Nephron progenitor cell (in vitro differentiated cells): Measurements from ENCODE around the gene PFDN6.

Experiments used
- DNase-seq: peaks from one replicate; pipeline ENCODE4 v3.0.0; 2021
- H3K27ac Mint-ChIP-seq: 2 replicates; pipeline ENCODE4 v1.8.0; 2021; ENCODE audit warnings: mild to moderate bottlenecking, moderate library complexity, mixed read lengths
- H3K27me3 Mint-ChIP-seq: 2 replicates; pipeline ENCODE4 v1.8.0; 2021; ENCODE audit warnings: mild to moderate bottlenecking, low read depth, mixed read lengths; ENCODE audit not compliant: poor library complexity
- H3K36me3 Mint-ChIP-seq: 2 replicates; pipeline ENCODE4 v1.8.0; 2021; ENCODE audit warnings: low read depth, mixed read lengths
- H3K4me1 Mint-ChIP-seq: 2 replicates; pipeline ENCODE4 v1.8.0; 2021; ENCODE audit warnings: mixed read lengths
- H3K4me3 Mint-ChIP-seq: 2 replicates; pipeline ENCODE4 v1.8.0; 2021; ENCODE audit warnings: mild to moderate bottlenecking, moderate library complexity, mixed read lengths
- H3K9me3 Mint-ChIP-seq: 2 replicates; pipeline ENCODE4 v1.8.0; 2021; ENCODE audit warnings: mild to moderate bottlenecking, moderate library complexity, mixed read lengths
- CTCF ChIP-seq: fragments of 200-600 bp; sonication (generic); IDR thresholded peaks from 2 replicates; pipeline ENCODE4 v1.5.0; 2021; ENCODE audit warnings: antibody characterized with exemption

PFDN6 gene

DNA sequence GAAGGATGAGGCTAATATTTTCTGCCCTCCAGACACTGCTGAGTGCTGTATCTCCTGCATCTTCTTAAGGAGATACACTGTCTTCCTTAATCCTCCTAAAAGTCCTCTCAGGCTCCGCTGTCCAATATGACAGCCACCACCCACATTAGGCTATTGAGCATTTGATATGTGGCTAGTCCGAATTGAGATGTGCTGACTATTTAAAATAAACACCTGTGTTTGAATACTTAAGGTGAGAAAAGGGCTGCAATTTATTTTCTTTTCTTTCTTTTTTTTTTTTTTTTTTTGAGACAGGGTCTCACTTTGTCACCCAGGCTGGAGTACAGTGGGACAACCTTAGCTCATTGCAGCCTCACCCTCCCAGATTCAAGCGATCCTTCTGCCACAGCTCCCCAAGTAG is 12.5 kb downstream of the PFDN6 start:
- TF ChIP-seq CTCF = no peak
- Mint-ChIP-seq H3K4me1 (peaks cover 29% of the 10 kb centered on the region), H3K4me3 (peak overlapping the region; percentile 98), H3K9me3 (no peaks in the 10 kb centered on the region), H3K36me3 (no peaks in the 10 kb centered on the region), H3K27me3 (peaks cover 3% of the 10 kb centered on the region), H3K27ac (no peak overlapping the region)
- DNase-seq = no peak

- no peak for TF ChIP-seq CTCF
- no peaks in the 10 kb centered on the region for H3K9me3 Mint-ChIP-seq
- DNase-seq = no peak
- no peak overlapping the region for H3K27ac Mint-ChIP-seq
- H3K4me1 Mint-ChIP-seq = peaks cover 23% of the 10 kb centered on the region
- peaks cover 3% of the 10 kb centered on the region for H3K27me3 Mint-ChIP-seq
- H3K36me3 Mint-ChIP-seq = no peaks in the 10 kb centered on the region
- H3K4me3 Mint-ChIP-seq = no peak overlapping the region
Observed at GRCh38 chr6:33304216-33304615, 14.8 kb downstream of the PFDN6 start.

GRCh38 chr6:33305052-33305451 is 15.7 kb downstream of the PFDN6 start:
- H3K4me1 Mint-ChIP-seq = peaks cover 14% of the 10 kb centered on the region
- no peaks in the 10 kb centered on the region for H3K9me3 Mint-ChIP-seq
- TF ChIP-seq CTCF = no peak
- DNase-seq = no peak
- no peaks in the 10 kb centered on the region for H3K36me3 Mint-ChIP-seq
- H3K27ac Mint-ChIP-seq = no peak overlapping the region
- no peak overlapping the region for H3K4me3 Mint-ChIP-seq
- peaks cover 7% of the 10 kb centered on the region for H3K27me3 Mint-ChIP-seq

GRCh38 chr6:33306356-33306755 is 17.0 kb downstream of the PFDN6 start:
- no peak for TF ChIP-seq CTCF
- H3K27me3 Mint-ChIP-seq = peaks cover 20% of the 10 kb centered on the region
- DNase-seq = no peak
- H3K4me1 Mint-ChIP-seq = peaks cover 5% of the 10 kb centered on the region
- H3K36me3 Mint-ChIP-seq = no peaks in the 10 kb centered on the region
- no peaks in the 10 kb centered on the region for H3K9me3 Mint-ChIP-seq
- peak overlapping the region; percentile 33 for H3K27ac Mint-ChIP-seq
- no peak overlapping the region for H3K4me3 Mint-ChIP-seq

- Mint-ChIP-seq H3K36me3 (no peaks in the 10 kb centered on the region), H3K4me1 (peaks cover 57% of the 10 kb centered on the region), H3K27me3 (peaks cover 52% of the 10 kb centered on the region), H3K9me3 (no peaks in the 10 kb centered on the region), H3K27ac (no peak overlapping the region), H3K4me3 (peak overlapping the region; percentile 90)
- no peak for TF ChIP-seq CTCF
- peak; percentile 49 for DNase-seq
Observed at GRCh38 chr6:33312361-33313104, 23.1 kb downstream of the PFDN6 start.

DNA sequence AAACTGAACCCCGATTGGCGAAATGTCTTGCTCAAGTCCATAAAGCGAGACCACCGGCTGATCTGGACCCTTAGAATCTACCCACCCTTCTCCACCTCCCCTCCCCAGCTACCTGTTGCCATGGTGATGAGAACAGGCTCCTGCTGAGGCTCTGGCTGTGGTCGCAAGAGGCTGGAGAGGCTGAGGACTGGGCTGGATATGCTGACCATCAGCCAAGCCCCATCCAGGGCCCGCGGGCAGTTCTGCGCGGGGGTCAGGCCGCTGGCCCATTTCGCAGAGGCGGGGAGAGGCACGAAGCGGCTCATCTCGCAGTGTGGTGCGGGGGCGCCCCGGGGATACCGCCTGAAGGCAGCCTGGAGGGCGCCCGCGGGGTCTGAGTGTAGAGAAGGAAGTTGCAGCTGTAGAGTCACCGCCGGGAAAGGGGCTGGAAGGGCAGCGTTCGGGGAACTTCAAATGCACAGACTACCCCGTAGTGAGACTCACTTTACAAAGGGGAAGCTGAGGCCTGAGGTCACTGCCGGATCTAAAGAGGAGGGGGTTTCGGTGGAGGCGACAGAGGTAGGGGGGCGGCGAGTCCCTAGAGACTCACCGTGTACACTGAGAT is 23.8 kb downstream of the PFDN6 start:
- TF ChIP-seq CTCF = no peak
- DNase-seq = peak; percentile 44
- H3K36me3 Mint-ChIP-seq = peaks cover 2% of the 10 kb centered on the region
- peak overlapping the region; percentile 90 for H3K4me3 Mint-ChIP-seq
- peaks cover 62% of the 10 kb centered on the region for H3K4me1 Mint-ChIP-seq
- no peaks in the 10 kb centered on the region for H3K9me3 Mint-ChIP-seq
- peak overlapping the region; percentile 73 for H3K27ac Mint-ChIP-seq
- H3K27me3 Mint-ChIP-seq = peaks cover 55% of the 10 kb centered on the region
